Dermis microvascular lymphatic vessel endothelial cell (primary cell): ENCODE measurements around the gene ATP6V1C2. TPM values are rescaled to one million over a fixed set of nuclear protein-coding genes. Genes with fewer than 3 reads are reported as not detected.

Experiments
- DNase-seq, 2 donors: peaks; one replicate each; pipeline versions ENCODE4 v3.0.0 to v3.0.0-alpha.2; 2010; ENCODE audit warnings: low read depth in 2 of 2
- total RNA-seq: library from RNA; depleted of rRNA; stranded (reverse); fragments of >200 nt; gene quantifications from 2 replicates; pipeline ENCODE4 v1.2.1, GENCODE V29; 2014

Gene ATP6V1C2
- total RNA-seq, 1 donor from 2014 or later: under 0.01 TPM

DNA sequence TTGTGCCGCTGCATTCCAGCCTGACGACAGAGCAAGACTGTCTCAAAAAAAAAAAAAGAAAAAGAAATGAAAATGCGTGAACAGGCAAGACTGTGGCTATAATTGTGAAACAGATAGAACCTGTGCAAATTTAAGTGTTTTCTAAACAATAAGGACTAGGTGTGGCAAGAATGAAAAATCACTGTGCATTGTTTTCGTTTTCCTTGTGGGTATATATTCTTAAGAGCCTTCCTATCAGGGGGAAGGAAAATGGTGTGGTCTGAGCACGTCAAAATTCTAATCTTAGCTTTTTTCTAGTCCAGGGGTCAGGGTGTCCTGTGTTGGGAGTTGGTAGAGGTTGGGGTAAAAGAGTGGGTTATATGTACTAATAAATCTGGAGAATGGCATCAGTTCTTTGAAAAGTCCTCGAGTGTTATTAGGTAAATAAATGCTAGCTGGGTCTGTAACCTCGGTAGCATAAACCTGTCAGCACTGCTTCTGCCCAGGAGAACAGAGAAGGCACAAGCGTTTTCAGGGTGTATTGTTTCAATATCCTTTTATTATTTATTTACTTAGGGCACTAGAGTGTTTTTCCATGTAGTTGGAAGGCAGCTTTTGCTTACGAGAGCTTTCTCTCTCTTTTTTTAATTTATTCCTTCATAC lies 11.6 kb downstream of the ATP6V1C2 start:
- DNase-seq: peak in 1 of 2 donors; percentile 58

DNA sequence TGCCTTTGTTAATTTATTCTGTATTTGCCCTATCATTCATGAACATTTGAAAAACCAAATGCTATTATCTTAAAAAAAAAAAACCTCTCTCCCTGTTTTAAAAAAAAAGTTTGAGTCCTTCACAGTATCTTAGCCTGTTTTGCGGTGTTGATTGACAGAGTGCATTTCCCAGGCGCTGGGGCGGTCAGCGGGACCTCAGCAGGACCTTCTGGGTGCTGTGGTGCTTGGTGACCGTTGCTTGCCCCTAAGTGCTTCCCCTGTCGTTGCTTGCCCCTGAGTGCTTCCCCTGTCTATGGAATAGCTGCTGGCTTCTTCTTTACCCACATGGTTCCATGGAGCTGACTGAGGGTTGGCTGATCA lies 12.1 kb downstream of the ATP6V1C2 start:
- no peak for DNase-seq

DNA sequence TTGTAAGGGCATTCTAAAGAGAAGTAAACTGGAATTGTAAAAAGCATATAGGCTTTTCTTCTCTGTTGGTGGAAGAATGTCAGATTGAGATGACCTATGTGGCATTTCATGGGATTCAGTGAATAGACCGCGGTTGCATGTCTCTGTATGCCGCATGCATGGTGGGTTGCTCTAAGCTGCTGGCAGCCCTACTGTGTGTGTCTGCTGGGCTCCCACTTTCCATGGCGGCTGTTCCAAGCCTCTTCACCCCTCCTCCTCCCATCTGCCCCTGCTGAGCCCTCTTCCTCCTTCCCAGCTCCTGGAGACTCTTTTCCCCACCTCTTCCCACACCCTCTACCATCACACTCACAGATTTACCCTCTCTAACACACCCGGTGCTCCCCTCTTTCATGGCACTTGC lies 12.6 kb downstream of the ATP6V1C2 start:
- DNase-seq: no peak

DNA sequence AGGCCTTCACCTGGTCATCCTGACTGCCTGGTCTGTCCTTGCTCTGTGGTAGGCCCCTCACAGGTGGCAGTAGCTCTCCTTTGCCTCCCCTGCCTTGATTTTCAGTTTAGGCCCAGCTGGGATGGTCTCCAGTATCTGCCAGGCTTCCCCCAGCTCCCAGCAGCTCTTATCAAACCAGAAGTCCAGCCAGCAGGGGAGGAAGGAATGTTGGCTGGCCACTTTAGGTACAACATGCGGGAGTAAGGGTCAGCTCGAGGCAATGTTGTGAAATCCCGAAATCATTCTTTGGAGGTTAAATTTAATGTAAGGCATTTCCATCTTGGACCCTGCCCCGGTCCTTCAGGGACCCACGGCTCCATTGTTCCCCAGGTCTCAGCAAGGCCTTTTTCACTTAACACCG lies 16.8 kb downstream of the ATP6V1C2 start:
- no peak for DNase-seq

DNA sequence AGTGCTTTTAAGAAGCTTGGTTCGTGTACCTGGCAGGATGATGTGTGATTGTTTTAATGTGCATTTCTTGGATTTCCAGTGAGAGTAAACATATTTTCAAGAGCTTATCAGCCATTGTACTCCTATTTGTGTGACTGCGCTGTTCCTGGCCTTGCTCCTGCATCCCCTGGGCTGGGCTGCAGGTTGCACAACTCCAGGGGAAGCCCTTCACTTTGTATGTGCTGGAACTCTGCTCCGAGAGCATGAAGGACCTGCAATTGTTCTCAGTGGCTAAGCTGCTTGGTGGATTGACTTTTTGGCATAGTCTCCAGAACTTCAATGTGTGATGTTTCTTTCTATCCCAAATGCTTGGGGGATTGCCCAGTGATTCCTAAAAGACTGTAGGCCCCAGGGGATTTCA lies 18.8 kb downstream of the ATP6V1C2 start:
- DNase-seq: no peak

DNA sequence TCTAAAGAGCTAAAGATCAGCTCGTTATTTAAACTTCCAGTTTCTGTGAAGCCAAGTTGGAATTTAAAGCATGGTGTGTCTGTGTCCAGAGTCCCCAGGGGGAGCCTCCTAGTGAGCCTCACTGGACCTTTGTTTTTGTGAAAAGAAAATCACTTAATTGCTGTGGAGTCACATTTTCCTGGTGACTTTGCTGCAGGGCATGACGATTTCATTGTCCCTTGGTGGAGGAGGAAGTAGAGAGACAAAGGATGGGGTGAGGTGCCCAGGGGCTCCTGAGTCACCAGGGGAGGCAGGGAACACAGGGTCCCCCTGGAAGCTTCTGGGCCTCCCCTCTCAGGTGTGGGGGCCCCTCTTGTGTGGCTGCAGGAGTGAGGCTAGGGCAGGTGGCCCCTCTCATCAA lies 19.7 kb downstream of the ATP6V1C2 start:
- no peak for DNase-seq

DNA sequence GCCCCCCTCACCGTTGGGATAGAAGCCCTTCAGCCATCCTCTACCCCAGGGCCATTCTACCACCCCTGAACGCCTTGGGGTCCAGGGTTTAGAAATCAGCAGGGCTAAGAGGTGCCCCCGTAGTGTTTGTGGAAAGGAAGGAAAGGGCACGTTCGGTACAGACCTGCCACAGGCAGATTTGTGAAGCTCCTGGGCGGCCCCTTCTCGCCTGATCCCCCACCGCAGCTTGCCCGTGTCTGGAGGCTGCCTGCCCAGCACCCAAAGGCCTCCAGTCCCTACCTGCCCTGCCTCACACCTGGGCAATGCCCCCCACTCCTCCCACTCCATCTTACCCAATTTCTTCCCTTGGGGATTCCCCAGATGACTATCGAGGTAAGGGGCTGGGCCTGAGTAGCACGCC lies 21.2 kb downstream of the ATP6V1C2 start:
- DNase-seq: no peak

DNA sequence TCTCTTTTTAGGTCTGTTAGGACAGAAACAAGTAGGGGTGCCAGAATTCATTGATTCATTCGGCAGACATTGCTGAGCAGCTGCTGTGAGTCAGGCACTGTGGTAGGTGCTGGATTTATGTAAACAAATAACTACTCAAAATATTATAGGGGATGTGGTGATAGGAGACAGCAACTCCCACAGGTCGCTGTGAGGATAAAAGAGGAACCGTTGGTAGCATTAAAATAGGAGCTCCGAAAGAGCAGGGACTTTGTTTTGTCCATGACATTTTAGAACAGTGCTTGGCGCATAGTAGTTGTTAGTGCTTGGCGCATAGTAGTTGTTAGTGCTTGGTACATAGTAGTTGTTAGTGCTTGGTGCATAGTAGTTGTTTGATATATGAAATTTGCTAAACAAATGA lies 29.2 kb downstream of the ATP6V1C2 start:
- no peak for DNase-seq

DNA sequence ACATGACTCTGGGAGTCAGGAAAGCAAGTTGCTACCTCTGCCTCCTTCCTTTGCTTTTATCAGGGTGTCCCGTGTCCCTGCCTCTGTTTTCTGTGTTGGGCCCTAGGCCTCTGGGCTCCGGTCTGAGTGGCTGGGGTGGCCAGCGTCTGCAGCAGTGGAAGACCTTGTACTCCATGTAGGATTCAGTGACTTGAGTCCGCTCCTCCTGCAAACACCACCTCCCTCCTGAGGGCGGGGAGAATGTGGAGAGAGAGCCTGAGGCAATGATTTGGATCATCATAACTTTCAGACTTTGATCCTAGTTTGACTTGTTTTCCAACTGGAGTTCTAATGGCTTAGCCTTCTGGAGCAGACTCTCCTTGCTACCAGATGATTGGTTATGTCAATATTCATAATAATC lies 30.8 kb downstream of the ATP6V1C2 start:
- no peak for DNase-seq

DNA sequence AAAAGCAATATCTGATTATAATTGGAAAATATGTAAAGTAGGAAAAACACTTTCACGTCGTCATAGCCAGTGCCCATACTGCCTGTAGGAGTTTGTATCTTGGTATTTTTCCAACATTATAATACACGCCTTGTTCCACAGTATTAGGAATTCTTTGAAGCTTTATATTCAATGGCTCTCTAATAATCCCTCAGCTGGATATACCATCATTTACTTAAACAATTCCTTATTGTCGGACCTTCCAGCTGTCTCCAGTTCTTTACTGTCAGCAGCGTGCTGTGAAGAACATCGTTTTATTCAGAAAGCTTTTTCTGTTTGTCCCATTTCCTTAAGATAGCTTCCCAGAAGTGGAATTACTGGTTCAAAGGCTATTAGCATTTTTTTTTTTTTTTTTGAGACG lies 31.7 kb downstream of the ATP6V1C2 start:
- DNase-seq: no peak

DNA sequence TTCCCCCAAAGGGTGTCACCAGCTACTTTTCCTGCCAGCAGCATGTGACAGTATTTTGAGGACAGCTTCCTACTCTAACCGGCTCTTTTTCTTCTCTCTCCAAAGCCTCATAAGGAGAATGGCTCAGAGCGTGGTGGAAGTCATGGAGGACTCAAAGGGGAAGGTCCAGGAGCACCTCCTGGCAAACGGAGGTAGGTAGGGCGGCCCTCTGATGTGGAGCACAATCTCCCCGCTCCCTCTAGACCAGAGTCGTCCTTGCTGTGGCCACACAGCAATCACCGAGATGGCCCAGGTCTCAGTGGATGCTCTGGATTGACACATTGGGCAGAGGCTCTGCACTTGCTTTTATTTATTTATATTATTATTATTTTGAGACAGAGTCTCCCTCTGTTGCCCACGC lies 32.4 kb downstream of the ATP6V1C2 start:
- DNase-seq: no peak

DNA sequence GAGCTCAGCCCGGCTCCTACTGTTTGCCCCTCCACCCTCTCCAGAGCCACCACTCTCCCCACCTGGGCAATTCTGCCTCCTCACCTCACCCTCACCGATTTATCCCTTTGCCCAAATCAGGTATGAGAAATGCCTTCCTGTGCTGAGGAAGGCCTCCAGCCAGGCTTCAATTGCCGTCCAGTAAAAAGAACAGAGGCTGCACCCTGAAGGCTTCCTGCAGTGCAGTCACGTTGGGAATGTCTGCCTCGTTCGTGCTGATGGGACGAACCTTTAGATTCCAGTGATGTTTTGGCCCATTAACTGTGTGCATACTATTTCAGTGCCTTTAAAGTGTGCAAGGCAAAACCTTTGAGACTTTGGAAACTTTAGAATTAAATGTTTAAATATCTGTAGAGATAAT lies 34.2 kb downstream of the ATP6V1C2 start:
- DNase-seq: no peak

DNA sequence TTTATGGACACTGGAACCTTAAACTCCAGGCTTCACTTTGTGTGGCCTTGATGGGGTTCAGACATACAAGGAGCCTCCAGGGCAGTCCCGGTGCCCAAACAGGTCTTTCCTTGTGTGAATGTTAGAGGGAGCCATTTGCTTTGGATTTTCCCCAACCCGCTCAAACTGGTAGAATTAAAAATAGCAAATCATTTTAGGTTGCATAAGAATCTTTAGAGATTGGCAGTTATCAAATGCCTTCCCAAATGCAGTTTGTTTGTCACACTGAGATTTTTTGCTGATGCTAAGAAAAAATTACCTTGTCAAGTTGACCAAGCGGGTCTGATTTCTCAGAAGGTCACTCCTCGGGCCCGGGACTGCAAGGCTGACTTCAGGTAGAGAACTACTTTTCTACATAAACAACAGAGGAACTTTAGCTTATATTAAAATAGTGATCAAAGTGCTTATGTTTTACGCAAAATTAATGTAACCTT lies 36.4 kb downstream of the ATP6V1C2 start:
- DNase-seq: no peak

DNA sequence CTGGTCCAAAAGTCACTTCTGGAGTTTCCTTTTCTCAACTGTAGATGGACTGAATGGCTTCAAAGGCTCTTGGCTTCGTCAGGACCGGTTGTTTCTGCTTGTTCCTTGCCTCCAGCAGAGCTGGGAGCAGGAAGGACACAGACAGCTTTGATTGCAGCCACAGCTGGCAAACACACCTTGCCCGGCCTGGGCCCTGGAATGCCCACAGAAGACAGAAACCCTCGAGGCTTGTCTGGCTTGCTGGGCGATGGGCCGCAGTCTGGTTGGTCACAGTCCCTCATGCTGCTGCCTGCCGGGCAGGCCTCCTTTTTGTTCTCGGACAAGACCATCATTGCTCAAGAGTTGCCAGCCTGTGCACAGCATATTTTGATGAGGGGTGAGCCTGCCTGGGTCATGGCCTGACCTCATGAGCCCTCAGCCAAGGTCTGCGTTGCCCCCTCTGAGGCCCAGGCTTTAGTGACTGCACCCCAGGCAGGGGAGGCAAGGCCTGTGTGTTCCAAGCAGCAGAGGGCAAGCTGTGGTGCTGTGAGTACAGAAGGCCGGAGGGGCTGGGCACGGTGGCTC lies 37.8 kb downstream of the ATP6V1C2 start:
- no peak for DNase-seq

DNA sequence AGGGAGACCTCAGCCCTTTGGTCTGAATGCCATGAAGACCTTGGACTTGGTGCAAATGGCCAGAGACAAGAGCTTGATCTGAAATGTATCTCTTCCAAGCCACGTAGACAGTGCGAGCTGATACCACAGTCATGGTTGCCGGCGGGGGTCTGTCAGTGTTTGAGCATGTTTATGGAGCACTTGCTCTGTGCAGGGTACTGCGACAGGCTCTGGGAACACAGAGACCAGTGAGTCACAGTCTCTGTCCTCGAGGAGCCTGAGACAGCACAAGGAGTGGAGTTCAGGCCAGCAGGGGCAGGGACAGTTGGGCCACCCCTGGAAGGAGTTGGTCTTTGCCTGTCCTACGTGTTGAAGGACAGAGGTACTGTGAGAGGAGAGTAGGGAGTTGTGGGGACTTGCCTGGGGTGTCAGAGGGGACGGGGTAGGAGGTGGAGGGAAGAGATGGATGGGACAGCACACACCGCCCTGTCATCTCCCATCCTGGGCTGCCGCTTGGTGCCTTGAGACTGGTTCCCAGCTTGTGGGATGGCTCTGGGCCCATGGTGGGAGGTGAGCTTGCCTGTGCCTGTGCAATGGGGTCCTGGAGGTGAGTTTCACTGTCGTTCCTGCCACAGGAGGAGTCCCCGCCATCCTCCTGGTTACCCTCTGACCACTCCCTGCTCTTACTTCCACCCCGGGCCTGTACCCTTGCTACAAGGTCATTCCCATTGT lies 39.5 kb downstream of the ATP6V1C2 start:
- no peak for DNase-seq

DNA sequence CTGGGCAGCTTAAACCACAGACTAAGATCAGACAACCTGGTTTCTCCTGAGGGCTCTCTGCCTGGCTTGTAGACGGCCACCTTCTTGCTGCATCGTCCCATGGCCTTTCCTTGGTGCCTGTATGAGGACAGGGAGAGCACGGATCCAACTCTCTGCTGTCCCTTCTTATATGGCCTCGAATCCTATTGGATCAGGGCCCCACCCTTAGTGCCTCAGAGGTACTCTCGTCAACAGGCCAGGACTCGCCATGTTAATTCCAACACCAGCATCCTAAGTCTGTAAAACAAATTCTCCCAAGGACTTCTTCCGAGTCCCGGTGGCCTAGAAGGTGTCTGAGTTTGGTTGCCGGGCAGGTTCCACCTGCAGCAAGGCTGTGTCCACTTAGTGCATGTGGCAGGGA lies 40.2 kb downstream of the ATP6V1C2 start:
- no peak for DNase-seq

DNA sequence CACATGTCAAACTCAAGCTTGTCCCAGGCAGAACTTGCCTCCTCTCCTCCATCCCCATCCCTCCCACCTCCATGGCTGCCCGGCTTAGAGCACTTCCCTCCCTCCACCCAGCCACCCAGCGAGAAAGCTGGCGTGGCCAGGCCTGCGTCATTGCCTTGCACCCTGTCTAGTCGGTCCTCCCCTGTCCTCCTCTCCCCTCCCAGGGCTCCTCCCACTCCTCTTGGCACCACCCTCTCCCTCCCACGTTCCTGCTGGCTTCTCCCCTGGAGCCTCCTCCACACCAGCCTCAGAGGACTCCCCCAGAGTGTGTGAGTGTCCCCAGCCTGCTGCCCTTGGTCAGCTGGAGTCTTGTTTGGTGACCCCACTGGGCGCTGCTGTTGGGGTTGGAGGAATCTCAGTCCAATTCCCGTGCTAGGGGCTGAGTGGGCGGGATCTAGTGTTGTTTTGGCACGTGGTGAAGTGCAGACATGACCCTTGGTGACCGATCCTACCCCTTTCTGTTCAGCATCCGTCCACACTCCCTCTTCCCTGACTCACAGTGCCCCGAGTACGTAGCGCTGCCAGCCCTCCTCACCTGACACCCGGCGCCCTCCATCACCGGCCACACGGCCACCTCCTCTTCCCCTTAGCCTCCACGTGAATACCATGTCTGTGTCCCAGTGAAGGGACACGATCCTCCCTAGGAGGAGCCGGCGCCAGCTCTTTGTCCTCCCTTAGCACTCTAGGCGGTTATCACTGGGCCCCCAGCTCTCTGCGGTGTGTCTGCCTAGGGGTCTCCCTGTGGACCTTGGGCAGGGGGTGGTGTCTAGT lies 41.4 kb downstream of the ATP6V1C2 start:
- no peak for DNase-seq

DNA sequence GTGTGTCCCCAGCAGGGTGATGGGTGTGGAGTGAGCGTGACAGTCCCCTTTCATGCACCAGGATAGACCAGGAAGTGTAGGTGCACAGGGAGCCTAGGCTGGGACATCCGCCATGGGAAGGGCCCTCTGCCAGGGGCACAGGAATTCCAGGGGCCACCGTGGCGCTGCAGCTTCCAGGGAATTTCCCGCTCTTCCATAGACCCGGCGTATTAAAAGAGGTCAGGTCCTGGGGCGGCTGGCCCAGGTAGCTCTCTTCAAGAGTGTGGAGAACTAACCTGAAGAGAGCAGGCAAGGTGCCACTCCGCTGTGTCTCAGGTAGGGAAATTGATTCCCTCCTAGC lies 42.0 kb downstream of the ATP6V1C2 start:
- no peak for DNase-seq

DNA sequence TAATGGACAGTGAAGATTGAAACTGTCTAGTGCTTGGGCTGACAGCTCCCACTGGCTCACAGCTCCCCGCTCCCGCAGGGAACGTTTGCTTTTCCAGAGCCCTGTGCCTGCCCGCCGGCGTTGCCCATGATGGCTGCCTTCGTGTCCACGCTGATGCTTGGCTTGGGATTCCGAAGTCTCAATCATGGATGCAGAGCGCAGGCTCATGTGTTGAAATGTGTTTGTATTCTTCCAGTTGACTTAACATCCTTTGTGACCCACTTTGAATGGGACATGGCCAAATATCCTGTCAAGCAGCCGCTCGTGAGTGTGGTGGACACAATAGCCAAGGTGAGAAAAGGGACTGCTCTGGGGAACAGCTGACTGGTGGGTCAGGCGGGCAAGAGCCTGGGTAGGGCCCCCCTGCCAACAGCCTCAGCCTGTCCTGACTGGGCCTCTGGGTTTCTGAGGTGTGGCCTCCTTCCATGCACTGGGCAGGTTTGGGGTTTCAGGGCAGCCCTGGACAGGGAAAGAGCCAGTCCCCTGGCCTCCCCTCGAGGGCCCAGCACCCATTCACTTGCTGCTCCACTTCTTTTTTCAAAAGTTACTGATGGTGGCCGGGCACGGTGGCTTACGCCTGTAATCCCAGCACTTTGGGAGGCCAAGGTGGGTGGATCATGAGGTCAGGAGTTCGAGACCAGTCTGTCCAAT lies 42.8 kb downstream of the ATP6V1C2 start:
- no peak for DNase-seq

DNA sequence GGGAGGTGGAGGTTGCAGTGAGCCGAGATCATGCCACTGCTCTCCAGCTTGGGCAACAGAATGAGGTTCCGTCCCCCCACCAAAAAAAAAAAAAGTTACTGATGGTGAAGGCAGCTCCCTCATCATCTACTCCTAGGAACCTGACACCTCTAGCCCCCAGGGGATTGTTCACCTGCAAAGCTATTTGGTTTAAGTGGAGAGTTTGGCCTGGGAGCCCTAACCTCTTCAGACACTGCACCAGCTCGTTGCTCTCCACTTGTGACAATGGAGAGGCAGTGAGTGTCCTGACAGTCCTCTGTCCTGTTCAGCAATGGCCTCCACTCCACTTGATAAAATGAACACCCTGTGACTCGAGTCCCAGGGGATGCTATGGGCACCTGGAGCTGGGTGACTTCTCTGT lies 43.5 kb downstream of the ATP6V1C2 start:
- no peak for DNase-seq

DNA sequence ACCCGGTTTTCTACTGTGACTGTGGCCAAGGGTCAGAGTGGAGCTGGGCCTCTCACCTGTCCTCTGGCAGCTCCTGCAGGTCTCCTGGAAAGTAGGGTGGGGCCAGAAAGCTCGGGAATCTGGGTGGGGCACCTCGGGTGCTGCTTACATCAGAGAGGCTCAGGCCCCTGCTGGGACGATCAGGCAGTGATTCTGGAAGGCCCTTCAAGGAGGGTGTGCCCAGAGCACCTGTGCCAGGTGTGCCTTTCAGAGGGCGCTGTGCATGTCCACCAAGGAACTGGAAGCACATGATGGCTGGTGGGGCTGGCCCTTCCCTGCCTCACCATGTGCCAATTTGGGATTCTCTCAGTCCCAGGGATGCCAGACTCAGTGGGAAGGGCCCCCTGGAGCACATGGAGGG lies 44.0 kb downstream of the ATP6V1C2 start:
- no peak for DNase-seq

DNA sequence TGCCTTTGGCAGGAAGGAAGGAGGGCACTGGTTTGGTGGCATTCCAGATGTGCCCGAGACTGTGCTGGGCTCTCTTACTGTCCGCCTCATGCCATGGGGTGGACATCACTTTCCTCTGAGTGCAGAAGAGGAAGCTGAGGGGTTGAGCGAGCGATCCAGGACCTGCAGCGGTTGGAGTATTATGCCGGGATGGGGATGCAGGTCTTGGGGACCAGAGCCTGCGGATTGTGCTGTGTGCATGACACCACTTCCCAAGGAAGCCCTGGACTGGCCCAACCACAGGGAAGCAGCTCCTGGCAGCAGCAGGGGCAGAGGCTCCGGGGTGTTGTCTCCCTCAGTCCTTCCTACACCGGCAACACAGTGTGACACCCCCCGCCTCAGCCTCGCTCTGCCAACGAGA lies 44.5 kb downstream of the ATP6V1C2 start:
- DNase-seq: no peak
